Spleen (tissue), 7 donors: ENCODE data around the gene TTC38.

Experiments
- CTCF ChIP-seq, 11 experiments: fragments of 200-600 bp in 7 of 11; fragments of 450-650 bp in 4 of 11; sonication (generic) in 4 of 11; IDR thresholded peaks in 8 of 11; conservative IDR thresholded peaks in 3 of 11; 1 replicate in 7 of 11; 2 replicates in 4 of 11; pipeline versions ENCODE4 v1.4.0 to v1.8.0; 2016 to 2021; ENCODE audit warnings: antibody characterized with exemption in 11 of 11, inconsistent platforms in 4 of 11, mild to moderate bottlenecking in 1 of 11
- POLR2A ChIP-seq, 3 donors: fragments of 450-650 bp; IDR thresholded peaks; one replicate each; pipeline ENCODE4 v1.5.1; 2017; ENCODE audit warnings: antibody characterized with exemption in 3 of 3, mild to moderate bottlenecking in 1 of 3
- donor health status: DM: no; HTN: no; CAD: no; lungs with moderate emphysema.
- donor health status: DM: no; HTN: no; CAD: no.
- donor health status: DM: no; HTN: no; CAD: no.

GRCh38 chr22:46317646-46318045, 49.8 kb downstream of the TTC38 start:
- TF ChIP-seq CTCF (IDR thresholded peaks at IDR 0.05 in 8 of 11, conservative IDR thresholded peaks at IDR 0.05 in 3 of 11) = no peak
- no peak for TF ChIP-seq POLR2A (IDR thresholded peaks at IDR 0.05)
